B cell (primary cell): ENCODE data around the gene TRPM1. TPM values are rescaled to one million over a fixed set of nuclear protein-coding genes. Genes with fewer than 3 reads are reported as not detected.

Experiments used
- ATAC-seq: fragments of 200-7000 bp; cut with Tn5 transposase; one replicate; pipeline ENCODE4 v1.10.0; 2021; ENCODE audit warnings: low read depth, mild to moderate bottlenecking, moderate number of reproducible peaks, moderate library complexity
- CTCF ChIA-PET: fragments of 350-600 bp; sonication (Branson Sonifier 250); formaldehyde crosslinking; loops from one replicate; lab custom pipeline; 2021; ENCODE audit warnings: antibody characterized with exemption, inconsistent platforms; lab: Charles Lee
- POLR2A ChIA-PET: fragments of 350-600 bp; sonication (Branson Sonifier 250); formaldehyde crosslinking; loops from one replicate; lab custom pipeline; 2021; ENCODE audit warnings: antibody characterized with exemption; lab: Charles Lee
- DNase-seq: peaks from one replicate; pipeline ENCODE4 v3.0.0; 2013
- H2AFZ ChIP-seq: 2 replicates; pipeline ENCODE4 v1.6.1; 2012; ENCODE audit warnings: mild to moderate bottlenecking, low read depth, low read length; ENCODE audit not compliant: insufficient read depth, poor library complexity, severe bottlenecking
- H3K27ac ChIP-seq, 2 donors: 1 replicate in 1 of 2; 2 replicates in 1 of 2; pipeline ENCODE4 v1.5.1; 2012 to 2013; ENCODE audit warnings: low read length in 2 of 2, mild to moderate bottlenecking in 2 of 2, moderate library complexity in 1 of 2
- H3K27me3 ChIP-seq, 4 experiments: fragments of 200-600 bp in 1 of 4; sonication (generic) in 1 of 4; replicated peaks in 1 of 4; 1 replicate in 2 of 4; 2 replicates in 2 of 4; pipeline versions ENCODE4 v1.6.1 to v1.7.0; 2013 to 2016; ENCODE audit warnings: low read length in 3 of 4, mild to moderate bottlenecking in 2 of 4, mixed read lengths in 1 of 4, moderate library complexity in 1 of 4; ENCODE audit not compliant: insufficient read depth in 4 of 4, control insufficient read depth in 3 of 4; ENCODE audit errors: control extremely low read depth in 1 of 4
- H3K36me3 ChIP-seq, 2 experiments: replicated peaks in 1 of 2; 1 replicate in 1 of 2; 2 replicates in 1 of 2; pipeline versions ENCODE4 v1.6.1 to v1.7.1; 2013; ENCODE audit warnings: low read length in 1 of 2; ENCODE audit not compliant: insufficient read depth in 2 of 2, control insufficient read depth in 1 of 2; ENCODE audit errors: control extremely low read depth in 1 of 2, extremely low read depth in 1 of 2
- H3K4me1 ChIP-seq, 2 donors: fragments of 200-600 bp in 1 of 2; sonication (generic) in 1 of 2; 1 replicate in 1 of 2; 2 replicates in 1 of 2; pipeline versions ENCODE4 v1.5.1 to v1.6.1; 2013 to 2017; ENCODE audit warnings: low read length in 2 of 2; ENCODE audit not compliant: control insufficient read depth in 2 of 2, insufficient read depth in 2 of 2
- H3K4me2 ChIP-seq: replicated peaks from 2 replicates; pipeline ENCODE3; 2012; ENCODE audit warnings: mild to moderate bottlenecking, low read depth, low read length; ENCODE audit not compliant: poor library complexity, severe bottlenecking
- H3K4me3 ChIP-seq, 5 experiments: fragments of 200-600 bp in 1 of 5; sonication (generic) in 1 of 5; 1 replicate in 3 of 5; 2 replicates in 2 of 5; pipeline versions ENCODE4 v1.5.1 to v1.7.0; 2011 to 2016; ENCODE audit warnings: low read length in 4 of 5, mild to moderate bottlenecking in 4 of 5, low read depth in 2 of 5, control low read depth in 1 of 5, moderate library complexity in 1 of 5; ENCODE audit not compliant: insufficient read depth in 1 of 5; ENCODE audit errors: control extremely low read depth in 1 of 5, extremely low read depth in 1 of 5
- H3K79me2 ChIP-seq: fragments of 200-600 bp; sonication (generic); one replicate; pipeline ENCODE4 v1.6.0; 2016; ENCODE audit warnings: low read length; ENCODE audit not compliant: control insufficient read depth, insufficient read depth
- H3K9ac ChIP-seq: fragments of 200-600 bp; sonication (generic); 2 replicates; pipeline ENCODE4 v1.6.1; 2017; ENCODE audit warnings: mild to moderate bottlenecking, low read length, moderate library complexity
- H3K9me3 ChIP-seq, 3 donors: one replicate each; pipeline versions ENCODE4 v1.6.1 to v1.7.1; 2013; ENCODE audit warnings: low read length in 2 of 3; ENCODE audit not compliant: control insufficient read depth in 2 of 3, insufficient read depth in 1 of 3; ENCODE audit errors: control extremely low read depth in 1 of 3
- H4K20me1 ChIP-seq: 2 replicates; pipeline ENCODE4 v1.6.0; 2012; ENCODE audit warnings: mild to moderate bottlenecking, low read length; ENCODE audit not compliant: insufficient read depth, control insufficient read depth, poor library complexity, severe bottlenecking
- H3K27ac Mint-ChIP-seq: one replicate; pipeline ENCODE4 v1.8.0; 2021; ENCODE audit warnings: mixed read lengths
- H3K27me3 Mint-ChIP-seq: one replicate; pipeline ENCODE4 v1.8.0; 2021; ENCODE audit warnings: mixed read lengths
- H3K4me1 Mint-ChIP-seq: one replicate; pipeline ENCODE4 v1.8.0; 2021; ENCODE audit warnings: mixed read lengths
- H3K4me3 Mint-ChIP-seq: one replicate; pipeline ENCODE4 v1.8.0; 2021; ENCODE audit warnings: mixed read lengths
- H3K9me3 Mint-ChIP-seq: one replicate; pipeline ENCODE4 v1.8.0; 2022; ENCODE audit warnings: mixed read lengths; ENCODE audit not compliant: insufficient read depth
- CTCF ChIP-seq: fragments of 200-600 bp; IDR thresholded peaks from one replicate; pipeline ENCODE4 v1.8.0; 2022; ENCODE audit warnings: antibody characterized with exemption, mild to moderate bottlenecking
- EZH2 ChIP-seq: IDR thresholded peaks from 2 replicates; pipeline ENCODE4 v1.6.1; 2012; ENCODE audit warnings: borderline replicate concordance, low read depth, mild to moderate bottlenecking, moderate library complexity, low read length; ENCODE audit not compliant: insufficient read depth, poor library complexity, severe bottlenecking
- WGBS: methylation state at CpG from one replicate; pipeline ENCODE4 v1.1.5; 2013; ENCODE audit warnings: missing lambda C conversion rate; ENCODE audit not compliant: insufficient coverage; 5-methylcytosine and 5-hydroxymethylcytosine counted together
- intact Hi-C: fragments of 100-400 bp; cut with micrococcal nuclease; formaldehyde crosslinking; loops from one replicate; pipeline ENCODE4 v1.10.0; 2022
- polyA plus RNA-seq: library from polyadenylated mRNA; depleted of rRNA; stranded (reverse); fragments of >200 nt; gene quantifications from 2 replicates; pipeline ENCODE4 v1.2.3, GENCODE V29; 2012
- total RNA-seq, 2 donors: library from RNA; stranded (reverse); fragments of 120-200 nt in 1 of 2; gene quantifications; 1 replicate in 1 of 2; 2 replicates in 1 of 2; pipeline versions ENCODE4 v1.2.3 to v1.2.4, GENCODE V29; 2013 to 2022

The TRPM1 gene
- total and polyA plus RNA-seq, 2 donors (not counting 1 experiment from before 2014, with no cell fraction given) = 0.07 TPM; not detected in 1

GRCh38 chr15:31012455-31012854 is 89.1 kb downstream of the TRPM1 start:
- Histone ChIP-seq H3K36me3 (no peaks in the 10 kb centered on the region), H3K27ac (peak overlapping the region in 1 of 2 donors; percentile 73), H3K9me3 (peaks cover 5 to 18% (median 13%) of the 10 kb centered on the region in 3 donors), H3K27me3 (no peaks in the 10 kb centered on the region), H4K20me1 (no peaks in the 10 kb centered on the region), H3K9ac (no peak overlapping the region), H3K4me1 (peaks cover 30 to 45% of the 10 kb centered on the region in 2 donors), H2AFZ (no peak overlapping the region), H3K4me2 (no peak overlapping the region), H3K4me3 (peak overlapping the region in 1 of 5 experiments; percentile 26), H3K79me2 (no peaks in the 10 kb centered on the region)
- TF ChIP-seq CTCF (no peak), EZH2 (no peak)
- no CpG with 5 or more reads among the region's 2 CpGs for WGBS
- H3K4me3 Mint-ChIP-seq = no peak overlapping the region
- peak overlapping the region; percentile 1 for H3K27ac Mint-ChIP-seq
- H3K4me1 Mint-ChIP-seq = peaks cover 52% of the 10 kb centered on the region
- peaks cover 2% of the 10 kb centered on the region for H3K9me3 Mint-ChIP-seq
- ChIA-PET POLR2A (interaction anchor here (0.6 kb wide), 1 partner anchor 8 kb away, joined by 3 read pairs; no protein-coding TSS in a partner anchor), CTCF (interaction anchor here (3.4 kb wide), 1 partner anchor 116 kb away, joined by 15 read pairs; no protein-coding TSS in a partner anchor)
- ATAC-seq (no peak), DNase-seq (no peak)
- no peaks in the 10 kb centered on the region for H3K27me3 Mint-ChIP-seq
- intact Hi-C loops = loop anchor here (5.0 kb wide), 1 partner anchor 35 kb away; no protein-coding TSS in a partner anchor

- TF ChIP-seq CTCF (no peak), EZH2 (no peak)
- peaks cover 2% of the 10 kb centered on the region for H3K9me3 Mint-ChIP-seq
- intact Hi-C loops = loop anchor here (5.0 kb wide), 1 partner anchor 33 kb away; no protein-coding TSS in a partner anchor
- peaks cover 5 to 18% (median 13%) of the 10 kb centered on the region in 3 donors for H3K9me3 ChIP-seq
- H3K27ac ChIP-seq = no peak overlapping the region
- H3K4me3 ChIP-seq = no peak overlapping the region
- peaks cover 38 to 53% of the 10 kb centered on the region in 2 donors for H3K4me1 ChIP-seq
- no peak overlapping the region for H2AFZ ChIP-seq
- no peaks in the 10 kb centered on the region for H4K20me1 ChIP-seq
- no peak overlapping the region for H3K4me3 Mint-ChIP-seq
- CTCF ChIA-PET = no interaction called here
- no peak for DNase-seq
- no peak overlapping the region for H3K27ac Mint-ChIP-seq
- peaks cover 60% of the 10 kb centered on the region for H3K4me1 Mint-ChIP-seq
- no peaks in the 10 kb centered on the region for H3K27me3 ChIP-seq
- no peak for ATAC-seq
- no CpG with 5 or more reads among the region's 1 CpG for WGBS
- no peaks in the 10 kb centered on the region for H3K36me3 ChIP-seq
- H3K79me2 ChIP-seq = no peaks in the 10 kb centered on the region
- no peaks in the 10 kb centered on the region for H3K27me3 Mint-ChIP-seq
- H3K4me2 ChIP-seq = no peak overlapping the region
- H3K9ac ChIP-seq = no peak overlapping the region
- POLR2A ChIA-PET = no interaction called here
Measured at GRCh38 chr15:31010036-31010435, 91.5 kb downstream of the TRPM1 start.
